K562 (cell line): ENCODE results near the gene PRRC2B. TPM values are rescaled to one million over a fixed set of nuclear protein-coding genes. Genes with fewer than 3 reads are reported as not detected.

Experiments used
- ATAC-seq: fragments of 200-7000 bp; cut with Tn5 transposase; 3 replicates; pipeline ENCODE4 v1.9.1; 2020; ENCODE audit warnings: moderate library complexity
- BruUV-seq: library from RNA; stranded (reverse); fragments of 400-500 nt; replicated peaks from 2 replicates; lab custom pipeline; 2021; lab: Mats Ljungman, UMichigan
- CTCF ChIA-PET: fragments of 300-600 bp; formaldehyde crosslinking; extraction: SDS; loops from one replicate; lab custom pipeline; 2021; ENCODE audit warnings: low intra/inter-chr PET ratio; lab: Yijun Ruan, JAX
- POLR2A ChIA-PET: fragments of 300-600, 350-650 bp; sonication (Branson Sonifier 250); formaldehyde crosslinking; extraction: SDS; loops from one replicate; lab custom pipeline; 2021; ENCODE audit warnings: antibody characterized with exemption, inconsistent platforms; lab: Yijun Ruan, JAX
- DNase-seq, 4 experiments: peaks; one replicate each; pipeline versions ENCODE4 v3.0.0 to v3.0.0-alpha.2; 2011 to 2018; ENCODE audit warnings: low spot score in 3 of 4, mixed read lengths in 3 of 4; ENCODE audit errors: extremely low read depth in 1 of 4
- FAIRE-seq: peaks from 2 replicates; lab custom pipeline; 2011; peaks lifted over from hg19 to GRCh38; lab: Jason Lieb, UNC
- H2AFZ ChIP-seq: 2 replicates; pipeline ENCODE4 v1.6.0; 2011; ENCODE audit warnings: low read depth, low read length, control low read depth, inconsistent platforms
- H3K27ac ChIP-seq: fragments of 200-600 bp; 3 replicates; pipeline ENCODE4 v1.8.0; 2011; ENCODE audit warnings: low read depth, mild to moderate bottlenecking, control low read depth, inconsistent platforms, low read length, moderate library complexity, mixed read lengths; ENCODE audit errors: extremely low read depth
- H3K27me3 ChIP-seq, 2 experiments: fragments of 300-600 bp in 1 of 2; 2 replicates in 1 of 2; 3 replicates in 1 of 2; pipeline versions ENCODE4 v1.6.0 to v1.8.0; 2011; ENCODE audit warnings: inconsistent platforms in 2 of 2, low read length in 2 of 2, mild to moderate bottlenecking in 1 of 2, mixed read lengths in 1 of 2, moderate library complexity in 1 of 2; ENCODE audit not compliant: control insufficient read depth in 2 of 2, insufficient read depth in 2 of 2
- H3K36me3 ChIP-seq: fragments of 300-600 bp; 3 replicates; pipeline ENCODE4 v1.8.0; 2011; ENCODE audit warnings: mild to moderate bottlenecking, low read length, inconsistent platforms; ENCODE audit not compliant: control insufficient read depth, insufficient read depth
- H3K4me1 ChIP-seq, 2 experiments: fragments of 200-600 bp in 1 of 2; replicated peaks in 1 of 2; 2 replicates in 1 of 2; 3 replicates in 1 of 2; pipeline versions ENCODE4 v1.5.1 to v1.8.0; 2011; ENCODE audit warnings: inconsistent platforms in 2 of 2, low read length in 2 of 2, mild to moderate bottlenecking in 1 of 2, mixed read lengths in 1 of 2, moderate library complexity in 1 of 2; ENCODE audit not compliant: control insufficient read depth in 2 of 2, insufficient read depth in 2 of 2
- H3K4me2 ChIP-seq: 2 replicates; pipeline ENCODE4 v1.6.1; 2011; ENCODE audit warnings: low read length, control low read depth, inconsistent platforms, mixed read lengths; ENCODE audit not compliant: insufficient read depth
- H3K4me3 ChIP-seq: fragments of 200-600 bp; sonication (generic), shearing (Covaris generic); 2 replicates; pipeline ENCODE4 v1.5.1; 2016; ENCODE audit warnings: control low read depth, inconsistent platforms
- H3K79me2 ChIP-seq: fragments of 200-600 bp; 3 replicates; pipeline ENCODE4 v1.8.0; 2011; ENCODE audit warnings: low read length, inconsistent platforms; ENCODE audit not compliant: control insufficient read depth, insufficient read depth
- H3K9ac ChIP-seq, 2 experiments: 2 replicates each; pipeline versions ENCODE4 v1.6.0 to v1.6.1; 2011; ENCODE audit warnings: low read depth in 2 of 2, low read length in 2 of 2, control low read depth in 1 of 2, inconsistent platforms in 1 of 2, mild to moderate bottlenecking in 1 of 2, mixed read lengths in 1 of 2; ENCODE audit not compliant: insufficient read depth in 1 of 2
- H3K9me1 ChIP-seq: one replicate; pipeline ENCODE4 v1.6.0; 2011; ENCODE audit warnings: inconsistent platforms, mild to moderate bottlenecking, low read length, moderate library complexity; ENCODE audit not compliant: control insufficient read depth, insufficient read depth
- H3K9me3 ChIP-seq: replicated peaks from 2 replicates; pipeline ENCODE4 v1.5.1; 2011; ENCODE audit warnings: low read depth, low read length, inconsistent platforms; ENCODE audit not compliant: control insufficient read depth, insufficient read depth
- H4K20me1 ChIP-seq: replicated peaks from 2 replicates; pipeline ENCODE4 v1.6.1; 2011; ENCODE audit warnings: low read length, inconsistent platforms, mixed read lengths; ENCODE audit not compliant: control insufficient read depth, insufficient read depth
- RREB1 ChIP-seq: fragments of 250-450 bp; sonication (Bioruptor Pico); IDR thresholded peaks from 2 replicates; pipeline ENCODE4 v1.4.0; 2020
- TBL1XR1 ChIP-seq, 2 experiments: IDR thresholded peaks; 2 replicates each; pipeline ENCODE4 v1.6.1; 2012; ENCODE audit warnings: improper control_type of control experiment in 2 of 2, low read length in 2 of 2, mild to moderate bottlenecking in 1 of 2
- ZC3H4 ChIP-seq: sonication (generic); formaldehyde crosslinking; IDR thresholded peaks from 2 replicates; pipeline ENCODE4 v1.9.0; 2021; ENCODE audit warnings: missing genetic modification reagents, borderline replicate concordance
- whole genome bisulfite sequencing: fragments of 100-300 bp; shearing (Covaris generic); methylation state at CpG from one replicate; pipeline ENCODE4 v1.1.6; 2016; ENCODE audit warnings: low coverage, mixed read lengths; ENCODE audit not compliant: insufficient coverage; ENCODE audit errors: missing lambda C conversion rate; 5-methylcytosine and 5-hydroxymethylcytosine counted together
- in situ Hi-C: fragments of 300-500 bp; cut with MboI; formaldehyde crosslinking; loops from 4 replicates; pipeline ENCODE4 v1.15.0; 2018; ENCODE audit warnings: inconsistent platforms, mixed read lengths
- intact Hi-C: fragments of 100-400 bp; cut with micrococcal nuclease; formaldehyde crosslinking; loops from 2 replicates; pipeline ENCODE4 v1.14.2; 2022
- polyA plus RNA-seq, 8 experiments: library from polyadenylated mRNA; depleted of rRNA in 4 of 8; stranded (reverse) in 5 of 8; unstranded in 3 of 8; fragments of >200 nt; fragmentation: Nextera tagmentation in 2 of 8; fragmentation: Illumina TruSeq in 1 of 8; extraction: Ambion mirVana in 2 of 8; extraction: Trizol in 1 of 8; gene quantifications; 2 replicates each; pipeline versions ENCODE4 v1.2.1 to v1.2.3, GENCODE V29; 2011 to 2014; ENCODE audit warnings: inconsistent platforms in 1 of 8, missing spikeins in 1 of 8
- total RNA-seq, 7 experiments: library from RNA; depleted of rRNA in 6 of 7; stranded (reverse); fragments of >200 nt in 6 of 7; fragmentation: Illumina TruSeq in 2 of 7; extraction: Trizol in 2 of 7; gene quantifications; 2 replicates each; pipeline versions ENCODE4 v1.2.1 to v1.2.3, GENCODE V29; 2011 to 2021; ENCODE audit warnings: low replicate concordance in 1 of 7

Gene PRRC2B
- total and polyA plus RNA-seq, 9 of the 15 experiments (the other 6 are each of a cell fraction or from before 2014, with no cell fraction given), result 0.34 to 125 (median 30.9) TPM

GRCh38 chr9:131366761-131367401 lies 27.0 kb upstream of the PRRC2B start (continued):
- TF ChIP-seq RREB1 (CRISPR knock-in tag), result no peak

- BruUV-seq, result no TSS peak
- POLR2A ChIA-PET, result interaction anchor here (0.5 kb wide), 1 partner anchor 28 kb away, joined by 3 read pairs; no protein-coding TSS in a partner anchor
- H3K4me1 ChIP-seq, result peaks cover 0 to 12% of the 10 kb centered on the region in 2 experiments; a peak in 3 of 5 replicates
- TF ChIP-seq ZC3H4 (CRISPR knock-in tag), result no peak
- no peak for TF ChIP-seq TBL1XR1 (IDR thresholded peaks at IDR 0.05; ENCODE audit: low read length in 2 of 2)
- TF ChIP-seq, all 486 proteins: peak for 0
- no peak overlapping the region for H2AFZ ChIP-seq
- CTCF ChIA-PET, result interaction anchor here (1.2 kb wide), 1 partner anchor 373 kb away, joined by 5 read pairs; no protein-coding TSS in a partner anchor
- FAIRE-seq (no peak), DNase-seq (peak in 2 of 4 experiments; percentile 3 to 4), ATAC-seq (no peak)
- no peaks in the 10 kb centered on the region for H3K9me3 ChIP-seq
- H3K9ac ChIP-seq, result no peak overlapping the region
- no peaks in the 10 kb centered on the region for H3K36me3 ChIP-seq
- in situ Hi-C loops, result no loop called here
- H3K4me2 ChIP-seq, result no peak overlapping the region
- no peak overlapping the region for H3K27ac ChIP-seq
- H3K9me1 ChIP-seq, result no peaks in the 10 kb centered on the region
- intact Hi-C loops, result no loop called here
- H3K79me2 ChIP-seq, result no peaks in the 10 kb centered on the region
- 32% methylated on average over 2 of the region's 2 CpGs for WGBS
- no peak overlapping the region for H3K4me3 ChIP-seq
- no peaks in the 10 kb centered on the region for H3K27me3 ChIP-seq
- H4K20me1 ChIP-seq, result no peaks in the 10 kb centered on the region
Observed at GRCh38 chr9:131367450-131367849, 26.4 kb upstream of the PRRC2B start.
